CD4-positive, alpha-beta T cell treated with Interleukin-6 at 100 ng/mL for 8 hours (primary cell): ENCODE results near the gene DTL.

Source experiments
- DNase-seq: peaks from one replicate; pipeline ENCODE4 v3.0.0-alpha.2; 2020; ENCODE audit warnings: mixed read lengths, low spot score

The DTL gene

GRCh38 chr1:212097360-212097759 is 61.8 kb downstream of the DTL start:
- no peak for DNase-seq

- no peak for DNase-seq
These were observed 62.8 kb downstream of the DTL start for GRCh38 chr1:212098310-212098709.

GRCh38 chr1:212098771-212099170 is 63.2 kb downstream of the DTL start:
- no peak for DNase-seq

- no peak for DNase-seq
These were observed 65.7 kb downstream of the DTL start for GRCh38 chr1:212101251-212101650.

- no peak for DNase-seq
These were observed 66.2 kb downstream of the DTL start for GRCh38 chr1:212101735-212102134.

GRCh38 chr1:212104586-212105325 is 69.2 kb downstream of the DTL start:
- DNase-seq, result no peak

- no peak for DNase-seq
These were observed 70.8 kb downstream of the DTL start for GRCh38 chr1:212106286-212106792.

GRCh38 chr1:212107481-212107880 is 71.9 kb downstream of the DTL start:
- no peak for DNase-seq

- no peak for DNase-seq
These were observed 72.6 kb downstream of the DTL start for GRCh38 chr1:212108187-212108586.

- DNase-seq, result no peak
These were observed 73.4 kb downstream of the DTL start for GRCh38 chr1:212108981-212109380.

GRCh38 chr1:212109728-212110127 is 74.2 kb downstream of the DTL start:
- no peak for DNase-seq

GRCh38 chr1:212110617-212111016 is 75.1 kb downstream of the DTL start:
- DNase-seq, result no peak

GRCh38 chr1:212111536-212111935 is 76.0 kb downstream of the DTL start:
- DNase-seq, result no peak

- no peak for DNase-seq
These were observed 78.2 kb downstream of the DTL start for GRCh38 chr1:212113706-212114105.

- DNase-seq, result no peak
These were observed 82.8 kb downstream of the DTL start for GRCh38 chr1:212118167-212118871.

- no peak for DNase-seq
These were observed 83.3 kb downstream of the DTL start for GRCh38 chr1:212118872-212119260.

GRCh38 chr1:212119397-212119837 is 83.9 kb downstream of the DTL start:
- no peak for DNase-seq

- DNase-seq, result no peak
These were observed 84.3 kb downstream of the DTL start for GRCh38 chr1:212119863-212120262.

- no peak for DNase-seq
These were observed 86.2 kb downstream of the DTL start for GRCh38 chr1:212121779-212122178.

- DNase-seq, result no peak
These were observed 89.4 kb downstream of the DTL start for GRCh38 chr1:212124690-212125582.

- no peak for DNase-seq
These were observed 90.1 kb downstream of the DTL start for GRCh38 chr1:212125654-212126053.

- no peak for DNase-seq
These were observed 91.7 kb downstream of the DTL start for GRCh38 chr1:212127221-212127620.
